ENCODE data around the gene EED. TPM values are rescaled to one million over a fixed set of nuclear protein-coding genes. Genes with fewer than 3 reads are reported as not detected.

EED gene
- total RNA-seq, 1 experiment from 2014 or later: 25.2 TPM

GRCh38 chr11:86218125-86219084, 26.1 kb upstream of the EED start (continued):
- TF ChIP-seq ZBTB33 (IDR thresholded peaks at IDR 0.05; ENCODE audit: extremely low read depth, insufficient replicate concordance, low read length) (no peak), POLR2AphosphoS5 (IDR thresholded peaks at IDR 0.05; ENCODE audit: low read depth, low read length) (no peak)

- POLR2A ChIA-PET: no interaction called here
- H3K9me3 ChIP-seq (ENCODE audit: control insufficient read depth in 1 of 2, insufficient read depth in 1 of 2, low read depth in 1 of 2, low read length in 2 of 2): no peaks in the 10 kb centered on the region
- BruUV-seq (replicated peaks): no TSS peak
Observed at GRCh38 chr11:86219311-86220193, 25.0 kb upstream of the EED start.

More at GRCh38 chr11:86219311-86220193, 25.0 kb upstream of the EED start:
- no peaks in the 10 kb centered on the region for H3K79me2 ChIP-seq (ENCODE audit: insufficient read depth, low read length)
- H3K27me3 ChIP-seq (ENCODE audit: insufficient read depth, low read length): no peaks in the 10 kb centered on the region
- H3K36me3 ChIP-seq (ENCODE audit: control insufficient read depth in 1 of 2, insufficient read depth in 2 of 2, low read length in 2 of 2): no peaks in the 10 kb centered on the region
- H3K4me3 ChIP-seq (replicated peaks in 1 of 2; ENCODE audit: low read depth in 1 of 2, low read length in 2 of 2): no peak overlapping the region
- H3K4me2 ChIP-seq (ENCODE audit: low read length): no peak overlapping the region
- DNase-seq (ENCODE audit: low read depth, low spot score): no peak
- no peaks in the 10 kb centered on the region for H4K20me1 ChIP-seq (ENCODE audit: insufficient read depth)
- H3K9ac ChIP-seq (ENCODE audit: low read length): no peak overlapping the region
- RAD21 ChIA-PET (ENCODE audit: low non-redundant PET in 1 of 2, low total read pairs in 2 of 2, uncharacterized antibody in 2 of 2, unreplicated experiment in 2 of 2): no interaction called here
- H2AFZ ChIP-seq (ENCODE audit: low read depth, low read length, poor library complexity, severe bottlenecking): peak overlapping the region; percentile 99
- TF ChIP-seq JUND (IDR thresholded peaks at IDR 0.05) (no peak), ZFX (IDR thresholded peaks at IDR 0.05) (no peak), POLR2A (IDR thresholded peaks at IDR 0.05; ENCODE audit: borderline replicate concordance, extremely low read depth, insufficient read depth, insufficient read length) (no peak)
- no peaks in the 10 kb centered on the region for H3K9me2 ChIP-seq (ENCODE audit: insufficient read depth)
- H3K27ac ChIP-seq (ENCODE audit: low read depth, low read length): no peak overlapping the region
- CTCF ChIA-PET: no interaction called here
- intact Hi-C loops (cut with micrococcal nuclease): loop anchor here (2.0 to 5.0 kb wide), 2 partner anchors 177 to 365 kb away; partner anchors contain the start of gene CCDC83
- H3K4me1 ChIP-seq (ENCODE audit: control insufficient read depth in 1 of 2, insufficient read depth in 2 of 2, low read length in 2 of 2): peaks cover 0 to 10% of the 10 kb centered on the region in 2 experiments; a peak in 1 of 4 replicates
- no peak for ATAC-seq

Measured in HCT116 (cell line).